Non-pigmented ciliary epithelial cell (primary cell): ENCODE measurements around the gene CIAO2A.
"Not testable (repeated sequence)": the region's sequence is repeated elsewhere in the genome, so short reads cannot be mapped to it uniquely, and the experiment has no call there.

Experiments
- DNase-seq: peaks from one replicate; pipeline ENCODE4 v3.0.0-alpha.2; 2010; ENCODE audit warnings: low read depth

Gene CIAO2A

GRCh38 chr15:64093627-64094417 is at the start of gene CIAO2A:
Gene CIAO2A, minus strand, starts transcription at chr15:64093838. Its CDS starts 70 bp downstream, at chr15:64093768.
- DNase-seq = peak; percentile 97

- no peak for DNase-seq
Observed at GRCh38 chr15:64143276-64143675, 49.6 kb upstream of the CIAO2A start.

- no peak for DNase-seq
Observed at GRCh38 chr15:64141798-64142512, 48.3 kb upstream of the CIAO2A start.

- no peak for DNase-seq
Observed at GRCh38 chr15:64138331-64138941, 44.8 kb upstream of the CIAO2A start.

GRCh38 chr15:64137226-64137833 is 43.7 kb upstream of the CIAO2A start:
- no peak for DNase-seq

GRCh38 chr15:64136347-64136746 is 42.7 kb upstream of the CIAO2A start:
- DNase-seq = no peak

GRCh38 chr15:64134345-64134829 is 40.7 kb upstream of the CIAO2A start:
- no peak for DNase-seq

GRCh38 chr15:64133623-64134344 is 40.1 kb upstream of the CIAO2A start:
- DNase-seq = no peak

GRCh38 chr15:64132217-64132616 is 38.6 kb upstream of the CIAO2A start:
- no peak for DNase-seq

GRCh38 chr15:64131547-64131946 is 37.9 kb upstream of the CIAO2A start:
- no peak for DNase-seq

GRCh38 chr15:64130159-64130558 is 36.5 kb upstream of the CIAO2A start:
- DNase-seq = no peak

GRCh38 chr15:64127521-64128270 is 34.1 kb upstream of the CIAO2A start:
- no peak for DNase-seq

GRCh38 chr15:64125978-64126377 is 32.3 kb upstream of the CIAO2A start:
- no peak for DNase-seq

- no peak for DNase-seq
Observed at GRCh38 chr15:64122936-64123351, 29.3 kb upstream of the CIAO2A start.

GRCh38 chr15:64122444-64122843 is 28.8 kb upstream of the CIAO2A start:
- no peak for DNase-seq

- no peak for DNase-seq
Observed at GRCh38 chr15:64121614-64122013, 28.0 kb upstream of the CIAO2A start.

GRCh38 chr15:64120322-64120721 is 26.7 kb upstream of the CIAO2A start:
- DNase-seq = not testable (repeated sequence)

GRCh38 chr15:64117759-64118487 is 24.3 kb upstream of the CIAO2A start:
- DNase-seq = no peak

- DNase-seq = no peak
Observed at GRCh38 chr15:64112904-64113303, 19.3 kb upstream of the CIAO2A start.

- DNase-seq = no peak
Observed at GRCh38 chr15:64112073-64112772, 18.6 kb upstream of the CIAO2A start.
